Natural killer cell (primary cell): Measurements from ENCODE around the gene NOL4L. TPM values are rescaled to one million over a fixed set of nuclear protein-coding genes. Genes with fewer than 3 reads are reported as not detected.

Experiments used
- ATAC-seq, 3 donors: fragments of 150-1000 bp in 2 of 3; fragments of 200-7000 bp in 1 of 3; cut with Tn5 transposase; 1 replicate in 1 of 3; 2 replicates in 2 of 3; pipeline ENCODE4 v1.10.0; 2021; ENCODE audit warnings: mild to moderate bottlenecking in 2 of 3, moderate library complexity in 2 of 3
- DNase-seq, 2 donors: peaks; one replicate each; pipeline versions ENCODE4 v3.0.0 to v3.0.0-alpha.2; 2013 to 2021; ENCODE audit warnings: mixed read lengths in 1 of 2
- H3K27ac ChIP-seq: one replicate; pipeline ENCODE4 v1.5.1; 2013; ENCODE audit warnings: mild to moderate bottlenecking, low read length
- H3K27me3 ChIP-seq: one replicate; pipeline ENCODE4 v1.6.1; 2013; ENCODE audit warnings: low read length; ENCODE audit not compliant: control insufficient read depth, insufficient read depth
- H3K36me3 ChIP-seq: one replicate; pipeline ENCODE4 v1.6.1; 2013; ENCODE audit warnings: low read length; ENCODE audit not compliant: control insufficient read depth, insufficient read depth
- H3K4me1 ChIP-seq: one replicate; pipeline ENCODE4 v1.6.1; 2013; ENCODE audit warnings: low read length; ENCODE audit not compliant: control insufficient read depth, insufficient read depth
- H3K4me3 ChIP-seq: one replicate; pipeline ENCODE4 v1.5.1; 2013; ENCODE audit warnings: low read length
- H3K9me3 ChIP-seq: one replicate; pipeline ENCODE4 v1.6.1; 2013; ENCODE audit warnings: low read length; ENCODE audit not compliant: control insufficient read depth, insufficient read depth
- H3K27ac Mint-ChIP-seq, 2 donors: one replicate each; pipeline ENCODE4 v1.8.0; 2022; ENCODE audit warnings: mild to moderate bottlenecking in 2 of 2, mixed read lengths in 2 of 2, moderate library complexity in 1 of 2
- H3K27me3 Mint-ChIP-seq, 2 donors: one replicate each; pipeline ENCODE4 v1.8.0; 2022; ENCODE audit warnings: low read depth in 2 of 2, mixed read lengths in 2 of 2
- H3K36me3 Mint-ChIP-seq: one replicate; pipeline ENCODE4 v1.8.0; 2022; ENCODE audit warnings: mixed read lengths
- H3K4me1 Mint-ChIP-seq, 2 donors: one replicate each; pipeline ENCODE4 v1.8.0; 2022; ENCODE audit warnings: mixed read lengths in 2 of 2
- H3K4me3 Mint-ChIP-seq: one replicate; pipeline ENCODE4 v1.8.0; 2022; ENCODE audit warnings: mild to moderate bottlenecking, moderate library complexity, mixed read lengths
- H3K9me3 Mint-ChIP-seq, 2 donors: one replicate each; pipeline ENCODE4 v1.8.0; 2022; ENCODE audit warnings: mixed read lengths in 2 of 2
- WGBS: methylation state at CpG from one replicate; pipeline ENCODE4 v1.1.7; 2013; ENCODE audit warnings: missing lambda C conversion rate; ENCODE audit not compliant: insufficient coverage; 5-methylcytosine and 5-hydroxymethylcytosine counted together
- intact Hi-C: fragments of 100-400 bp; cut with micrococcal nuclease; formaldehyde crosslinking; loops from one replicate; pipeline ENCODE4 v1.14.2; 2022
- total RNA-seq, 4 donors: library from RNA; stranded (reverse); fragments of 120-200 nt in 1 of 4; gene quantifications; one replicate each; pipeline versions ENCODE4 v1.2.3 to v1.2.4, GENCODE V29; 2013 to 2022
- TF ChIP-seq, protein P1 (sequence below): fragments of 200-600 bp; IDR thresholded peaks from one replicate; pipeline ENCODE4 v1.8.0; 2022; ENCODE audit warnings: antibody characterized with exemption

NOL4L gene
- total RNA-seq, 3 donors from 2014 or later (not counting 1 experiment from before 2014, with no cell fraction given): 101 to 136 (median 114) TPM

DNA sequence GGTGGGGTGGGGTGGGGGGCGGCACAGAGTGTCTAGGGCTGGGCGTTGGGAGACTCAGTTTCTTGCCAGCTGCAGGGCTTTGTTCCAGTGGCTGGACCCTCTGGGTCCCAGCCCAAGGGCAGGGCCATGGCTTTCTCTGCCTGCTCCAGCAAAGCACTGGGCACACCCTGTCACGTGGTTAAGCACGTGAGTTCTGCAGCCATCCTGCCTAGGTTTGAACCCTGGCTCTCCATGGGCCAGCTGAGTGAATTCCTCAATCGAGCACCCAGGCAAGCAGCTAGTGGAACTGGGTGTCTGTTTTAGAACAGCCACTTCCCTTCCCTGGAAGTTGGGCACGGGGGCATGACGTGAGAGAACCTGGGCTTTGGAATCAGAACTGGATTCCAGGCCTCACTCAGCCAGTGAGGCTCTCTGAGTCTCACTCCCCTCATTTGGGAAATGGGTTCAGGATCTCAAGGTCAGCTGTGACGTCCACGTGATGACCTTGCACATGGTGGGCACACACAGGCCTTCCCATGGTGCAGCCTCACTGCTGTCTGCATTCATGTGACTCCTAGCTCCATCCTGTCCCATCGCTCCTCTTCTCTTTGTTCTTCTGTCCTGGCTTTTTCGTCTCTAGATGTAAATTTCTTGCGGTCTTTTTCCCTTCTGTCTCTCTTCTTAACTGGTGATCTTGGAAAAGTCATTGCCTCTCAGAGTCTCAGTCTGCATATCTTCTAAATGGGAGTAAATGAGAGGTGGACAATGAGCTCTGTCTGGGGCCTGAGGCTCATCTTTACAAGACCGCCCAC, 45.9 kb downstream of the NOL4L start:
- 28% methylated on average over 12 of the region's 13 CpGs for WGBS
- Mint-ChIP-seq H3K4me3 (peak overlapping the region; percentile 91), H3K27ac (peak overlapping the region; percentile 91 to 95), H3K4me1 (peaks cover 72 to 84% of the 10 kb centered on the region in 2 donors), H3K27me3 (no peaks in the 10 kb centered on the region), H3K36me3 (no peaks in the 10 kb centered on the region), H3K9me3 (no peaks in the 10 kb centered on the region)
- ATAC-seq: no peak
- Histone ChIP-seq H3K27ac (peak overlapping the region; percentile 90), H3K9me3 (no peaks in the 10 kb centered on the region), H3K4me1 (peaks cover 92% of the 10 kb centered on the region), H3K27me3 (no peaks in the 10 kb centered on the region), H3K36me3 (no peaks in the 10 kb centered on the region), H3K4me3 (peak overlapping the region; percentile 2)
- intact Hi-C loops: loop anchor here (2.0 to 10.0 kb wide), 3 partner anchors 16 to 54 kb away; no protein-coding TSS in a partner anchor
- DNase-seq: peak in 1 of 2 donors; percentile 46
- TF ChIP-seq, protein P1, sequence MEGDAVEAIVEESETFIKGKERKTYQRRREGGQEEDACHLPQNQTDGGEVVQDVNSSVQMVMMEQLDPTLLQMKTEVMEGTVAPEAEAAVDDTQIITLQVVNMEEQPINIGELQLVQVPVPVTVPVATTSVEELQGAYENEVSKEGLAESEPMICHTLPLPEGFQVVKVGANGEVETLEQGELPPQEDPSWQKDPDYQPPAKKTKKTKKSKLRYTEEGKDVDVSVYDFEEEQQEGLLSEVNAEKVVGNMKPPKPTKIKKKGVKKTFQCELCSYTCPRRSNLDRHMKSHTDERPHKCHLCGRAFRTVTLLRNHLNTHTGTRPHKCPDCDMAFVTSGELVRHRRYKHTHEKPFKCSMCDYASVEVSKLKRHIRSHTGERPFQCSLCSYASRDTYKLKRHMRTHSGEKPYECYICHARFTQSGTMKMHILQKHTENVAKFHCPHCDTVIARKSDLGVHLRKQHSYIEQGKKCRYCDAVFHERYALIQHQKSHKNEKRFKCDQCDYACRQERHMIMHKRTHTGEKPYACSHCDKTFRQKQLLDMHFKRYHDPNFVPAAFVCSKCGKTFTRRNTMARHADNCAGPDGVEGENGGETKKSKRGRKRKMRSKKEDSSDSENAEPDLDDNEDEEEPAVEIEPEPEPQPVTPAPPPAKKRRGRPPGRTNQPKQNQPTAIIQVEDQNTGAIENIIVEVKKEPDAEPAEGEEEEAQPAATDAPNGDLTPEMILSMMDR: no peak

- DNase-seq (peak; percentile 41 to 66), ATAC-seq (peak in 1 of 3 donors; percentile 4)
- H3K9me3 Mint-ChIP-seq: no peaks in the 10 kb centered on the region
- H3K4me3 ChIP-seq: peak overlapping the region; percentile 14
- H3K4me3 Mint-ChIP-seq: peak overlapping the region; percentile 91
- no peaks in the 10 kb centered on the region for H3K9me3 ChIP-seq
- H3K27me3 ChIP-seq: no peaks in the 10 kb centered on the region
- H3K36me3 ChIP-seq: no peaks in the 10 kb centered on the region
- WGBS: 10% methylated on average over 14 of the region's 16 CpGs
- H3K27ac Mint-ChIP-seq: peak overlapping the region; percentile 91 to 95
- no peaks in the 10 kb centered on the region for H3K36me3 Mint-ChIP-seq
- peaks cover 92% of the 10 kb centered on the region for H3K4me1 ChIP-seq
- peaks cover 70 to 84% of the 10 kb centered on the region in 2 donors for H3K4me1 Mint-ChIP-seq
- H3K27me3 Mint-ChIP-seq: no peaks in the 10 kb centered on the region
- intact Hi-C loops: loop anchor here (1.0 to 10.0 kb wide), 4 partner anchors 16 to 54 kb away; no protein-coding TSS in a partner anchor
- TF ChIP-seq, protein P1: no peak
- peak overlapping the region; percentile 90 for H3K27ac ChIP-seq
These were observed 46.6 kb downstream of the NOL4L start for GRCh38 chr20:32538526-32538939.

- H3K27ac ChIP-seq: peak overlapping the region; percentile 90
- 54% methylated on average over 14 of the region's 18 CpGs for WGBS
- TF ChIP-seq, protein P1: no peak
- H3K27me3 ChIP-seq: no peaks in the 10 kb centered on the region
- no peaks in the 10 kb centered on the region for H3K27me3 Mint-ChIP-seq
- peak overlapping the region; percentile 59 for H3K4me3 ChIP-seq
- H3K4me1 Mint-ChIP-seq: peaks cover 68 to 84% of the 10 kb centered on the region in 2 donors
- H3K4me1 ChIP-seq: peaks cover 87% of the 10 kb centered on the region
- intact Hi-C loops: loop anchor here (1.0 to 10.0 kb wide), 4 partner anchors 15 to 53 kb away; no protein-coding TSS in a partner anchor
- no peaks in the 10 kb centered on the region for H3K36me3 ChIP-seq
- no peaks in the 10 kb centered on the region for H3K9me3 ChIP-seq
- DNase-seq: no peak
- peak overlapping the region; percentile 98 for H3K4me3 Mint-ChIP-seq
- no peaks in the 10 kb centered on the region for H3K36me3 Mint-ChIP-seq
- H3K27ac Mint-ChIP-seq: peak overlapping the region; percentile 91 to 96
- no peaks in the 10 kb centered on the region for H3K9me3 Mint-ChIP-seq
- ATAC-seq: no peak
These were observed 47.2 kb downstream of the NOL4L start for GRCh38 chr20:32537657-32538525.
